Erythroblast (primary cell): ENCODE measurements around the gene ZNF324B.

Experiments used
- GATA1 ChIP-seq: IDR thresholded peaks from 2 replicates; pipeline ENCODE4 v1.6.1; 2011; ENCODE audit warnings: low read depth, mild to moderate bottlenecking, control low read depth, low read length, moderate library complexity
- POLR2A ChIP-seq: IDR thresholded peaks from 2 replicates; pipeline ENCODE4 v1.6.1; 2011; ENCODE audit warnings: mild to moderate bottlenecking, low read length

GRCh38 chr19:58497634-58498170 is 46.3 kb downstream of the ZNF324B start:
- TF ChIP-seq POLR2A = no peak
- no peak for TF ChIP-seq GATA1
